Activated gamma-delta T cell treated with Interleukin-2 at 50 U/mL for 16 hours (primary cell): ENCODE data around the gene CCNY.

Experiments
- DNase-seq: peaks from one replicate; pipeline ENCODE4 v3.0.0-alpha.2; 2020

Gene CCNY

DNA sequence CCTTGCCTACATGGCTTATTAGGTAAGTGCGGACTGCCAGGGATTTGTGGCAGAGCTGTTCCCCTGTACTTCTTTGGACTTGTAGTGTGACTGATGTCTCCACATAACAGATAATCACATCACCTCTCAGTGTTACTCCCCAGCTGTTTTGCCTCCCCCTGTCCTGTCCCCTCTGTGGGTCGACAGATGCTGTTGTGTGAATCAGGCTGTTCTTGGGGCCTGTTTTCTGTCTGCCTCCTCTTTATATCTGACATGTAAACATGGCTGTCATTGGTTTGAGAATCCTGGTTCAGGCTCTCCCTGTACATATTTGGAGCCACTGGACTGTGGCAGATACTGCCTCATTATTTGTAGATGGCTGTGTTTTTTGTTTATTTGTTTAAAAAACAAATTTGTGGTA, 22.7 kb downstream of the CCNY start:
- no peak for DNase-seq

DNA sequence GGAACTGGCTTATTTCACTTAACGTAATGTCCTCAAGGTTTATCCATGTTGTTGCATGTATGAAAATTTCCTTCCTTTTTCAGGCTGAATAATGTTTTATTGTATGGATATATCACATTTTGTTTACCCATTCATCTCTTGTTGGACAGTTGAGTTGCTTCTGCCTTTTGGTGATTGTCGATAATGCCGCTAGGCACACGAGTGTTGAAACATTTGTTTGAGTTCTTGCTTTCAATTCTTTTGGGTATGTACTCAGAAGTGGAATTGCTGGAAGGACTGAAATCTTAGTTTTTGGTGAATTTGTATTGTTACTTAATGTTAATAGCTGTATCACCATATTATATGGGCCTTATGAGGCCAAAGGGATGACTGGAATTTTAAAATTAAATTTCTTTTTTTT, 23.6 kb downstream of the CCNY start:
- DNase-seq, result no peak

DNA sequence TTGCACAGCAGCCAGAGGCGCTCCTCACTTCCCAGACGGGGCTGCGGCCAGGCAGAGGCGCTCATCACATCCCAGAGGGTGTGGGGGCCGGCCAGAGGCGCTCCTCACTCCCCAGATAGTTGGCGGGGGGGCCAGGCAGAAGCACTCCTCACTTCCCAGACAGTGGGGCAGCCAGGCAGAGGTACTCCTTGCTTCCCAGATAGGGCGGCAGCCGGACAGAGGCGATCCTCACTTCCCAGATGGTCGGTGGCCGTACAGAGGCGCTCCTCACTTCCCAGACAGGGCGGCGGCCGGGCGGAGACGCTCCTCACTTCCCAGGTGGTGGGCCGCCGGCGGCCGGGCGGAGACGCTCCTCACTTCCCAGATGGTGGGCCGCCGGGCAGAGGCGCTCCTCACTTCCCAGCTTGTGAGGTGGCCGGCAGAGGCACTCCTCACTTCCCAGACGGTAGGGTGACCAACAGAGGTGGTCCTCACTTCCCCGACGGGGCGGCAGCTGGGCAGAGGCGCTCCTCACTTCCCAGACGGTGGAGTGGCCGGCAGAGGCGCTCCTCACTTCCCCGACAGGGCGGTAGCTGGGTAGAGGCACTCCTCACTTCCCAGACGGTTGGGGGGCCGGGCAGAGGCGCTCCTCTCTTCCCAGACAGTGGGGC, 26.5 kb downstream of the CCNY start:
- no peak for DNase-seq

DNA sequence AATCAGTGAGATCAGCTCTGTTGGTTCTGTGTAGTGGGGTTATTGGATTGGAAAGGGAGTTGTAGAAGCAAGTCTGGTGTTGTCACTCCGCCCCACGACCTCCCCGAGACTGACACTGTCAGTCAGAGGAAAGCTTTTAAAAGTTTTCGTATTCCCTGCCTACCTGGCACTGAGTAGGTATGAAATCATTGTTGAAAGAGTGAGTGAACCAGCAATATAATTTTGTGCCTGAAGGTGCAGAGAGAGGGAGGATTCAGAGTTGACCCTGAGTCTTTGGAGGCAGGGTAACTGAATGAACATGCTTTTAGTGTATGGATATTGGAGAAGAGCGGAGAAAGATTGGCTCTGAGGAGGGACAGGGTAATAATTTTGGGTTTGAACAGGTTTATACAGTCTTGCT, 27.3 kb downstream of the CCNY start:
- DNase-seq, result no peak

DNA sequence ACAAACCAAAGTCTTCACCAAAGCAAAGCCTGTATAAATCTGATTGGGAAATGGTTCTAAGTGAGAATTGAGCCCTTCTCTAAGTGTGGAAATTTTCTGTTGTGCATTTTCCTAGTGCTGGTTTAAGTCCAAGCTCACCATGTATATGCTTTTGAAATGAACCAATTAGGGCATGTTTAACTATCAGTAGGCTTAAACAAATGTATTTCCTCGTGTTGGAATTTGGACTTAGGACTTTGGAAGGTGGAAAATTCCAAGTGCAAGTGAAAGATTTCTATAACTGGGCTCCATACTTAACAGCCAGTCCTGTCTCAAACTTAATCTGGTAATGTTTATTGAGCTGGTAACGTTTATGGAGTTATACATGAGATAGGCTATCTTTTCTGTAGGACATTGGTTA, 28.5 kb downstream of the CCNY start:
- DNase-seq, result no peak

DNA sequence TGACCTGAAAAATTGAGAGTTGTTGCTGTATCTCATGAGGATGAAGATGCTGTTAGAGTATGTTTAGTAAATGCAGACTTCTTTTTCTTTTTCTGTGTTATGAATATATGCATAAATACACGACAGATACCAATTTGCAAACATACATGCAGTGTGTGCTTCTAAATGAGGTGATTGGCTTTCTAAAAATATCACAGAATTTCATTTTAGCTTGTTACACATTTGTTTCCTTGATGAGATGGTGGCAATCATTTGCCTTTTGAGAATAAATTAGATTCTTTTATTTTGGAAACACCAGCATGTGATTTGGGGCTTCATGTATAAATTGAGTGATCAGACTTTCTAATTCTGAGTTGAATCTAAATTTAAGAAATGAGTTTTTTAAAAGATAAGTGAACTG, 29.7 kb downstream of the CCNY start:
- DNase-seq, result no peak

DNA sequence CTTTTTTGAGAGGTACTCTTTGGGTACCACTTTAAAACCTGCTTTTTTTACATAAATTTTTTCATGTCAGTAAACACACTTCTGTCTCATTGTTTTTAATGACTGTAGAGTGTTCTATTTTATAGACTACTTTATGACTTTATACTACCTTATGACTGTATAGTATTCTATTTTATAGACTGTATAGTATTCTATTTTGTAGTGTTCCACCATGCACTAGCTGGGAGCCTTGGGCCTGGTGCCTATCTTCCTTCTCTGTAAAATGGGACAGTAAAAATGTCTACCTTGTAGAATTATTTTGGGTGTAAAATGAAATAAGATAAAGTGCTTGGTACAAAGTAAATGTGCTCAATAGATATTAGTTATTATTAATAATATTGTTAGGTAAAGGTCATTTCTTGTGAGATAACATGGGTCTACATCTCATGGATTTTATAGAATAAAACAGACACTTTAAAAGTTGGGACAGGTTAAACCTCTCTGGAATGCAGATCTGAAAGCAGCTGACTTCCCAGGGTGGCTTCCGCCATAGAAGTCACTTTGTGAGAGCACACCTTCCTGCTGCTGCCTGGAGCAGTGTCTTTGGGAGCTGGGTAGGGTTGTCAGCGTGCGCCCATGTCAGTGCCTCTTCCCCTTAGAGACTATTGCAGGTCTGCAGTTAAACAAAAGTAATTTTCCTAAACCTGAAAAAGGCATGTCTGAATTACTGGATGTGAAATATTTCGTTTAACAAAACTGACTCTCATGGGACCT, 31.0 kb downstream of the CCNY start:
- DNase-seq, result no peak

DNA sequence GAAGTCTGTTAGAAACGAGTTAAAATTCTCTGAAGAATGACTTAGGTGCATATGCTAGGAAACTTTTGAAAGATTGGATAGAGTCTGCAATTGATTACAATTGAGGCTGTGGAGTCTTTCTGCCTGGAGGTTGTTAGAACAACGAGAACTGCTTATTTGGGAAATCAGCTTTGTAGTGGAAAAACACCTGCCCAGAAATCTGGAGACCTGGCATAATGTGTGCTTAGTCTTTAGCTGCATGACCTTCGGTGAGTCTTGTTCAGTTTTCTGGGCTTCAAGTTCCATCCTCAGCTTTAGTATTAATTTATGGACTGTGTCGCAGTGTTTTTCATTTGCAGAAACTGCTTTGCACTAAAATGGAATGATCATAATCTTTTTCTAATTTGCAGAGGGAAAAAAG, 31.7 kb downstream of the CCNY start:
- no peak for DNase-seq

GRCh38 chr10:35368485-35369048, 32.3 kb downstream of the CCNY start:
- DNase-seq, result no peak

DNA sequence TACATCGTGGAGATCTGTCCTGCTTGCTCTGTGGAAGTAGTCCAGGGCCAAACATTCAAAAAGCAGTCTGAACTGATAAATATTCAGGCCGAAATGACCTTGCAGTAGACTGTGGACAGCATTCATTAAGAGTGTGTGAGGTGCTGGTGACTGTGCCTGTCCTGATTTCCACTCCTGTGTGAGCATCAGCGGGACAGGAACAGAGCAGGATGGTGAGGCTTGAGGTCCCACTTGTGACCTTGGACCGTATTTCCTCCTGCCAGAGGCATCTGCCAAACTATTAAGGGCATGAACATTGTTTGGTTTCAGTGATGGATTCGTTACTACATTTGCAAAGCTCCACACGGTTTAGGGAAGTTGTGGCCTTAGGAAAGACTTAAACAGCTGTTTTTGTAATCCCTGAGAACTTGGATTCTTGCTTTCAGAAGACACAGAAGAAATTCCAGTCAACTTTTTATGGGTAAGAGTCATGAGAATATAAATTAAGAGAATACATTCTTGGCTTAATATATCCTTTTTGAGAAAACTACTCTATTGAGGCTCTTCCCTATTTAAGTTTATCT, 32.8 kb downstream of the CCNY start:
- no peak for DNase-seq

DNA sequence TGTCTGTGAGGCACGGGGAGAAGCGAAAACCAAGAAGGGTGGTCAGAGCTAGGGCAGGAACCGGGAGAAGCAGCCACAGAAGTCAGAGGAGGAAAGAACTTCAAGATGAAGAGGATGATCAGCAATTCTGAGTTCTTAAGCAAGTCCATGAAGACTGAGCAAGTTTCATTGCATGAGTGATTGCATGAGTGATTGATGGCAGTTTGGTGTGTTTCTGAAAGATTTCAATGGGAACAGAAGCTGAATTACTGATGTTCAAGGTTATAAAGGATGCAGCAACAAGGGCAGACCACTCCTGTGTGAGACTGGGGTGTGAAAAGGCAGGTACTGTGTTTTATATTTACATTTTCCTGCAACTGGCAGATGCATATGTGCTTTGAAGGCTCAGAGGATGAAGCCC, 35.4 kb downstream of the CCNY start:
- DNase-seq, result no peak

DNA sequence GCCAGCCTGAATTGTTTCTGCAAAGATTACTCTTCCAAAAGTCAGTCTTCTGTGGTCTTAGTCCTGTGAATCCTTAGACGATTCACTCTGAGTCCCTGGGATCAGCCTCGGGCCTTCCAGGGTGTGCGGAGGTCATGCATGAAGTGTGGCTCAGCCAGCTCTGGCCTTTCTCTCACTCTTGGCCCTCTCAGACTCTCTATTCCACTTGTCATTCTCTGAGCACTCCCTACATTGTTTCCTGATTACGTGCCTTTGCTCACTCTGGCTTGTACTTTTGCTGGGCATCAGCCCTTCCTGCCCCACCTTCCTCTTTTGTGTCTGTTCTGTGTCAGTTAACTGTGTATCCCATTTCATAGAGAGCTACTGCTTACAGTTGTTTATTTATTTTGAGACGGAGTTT, 36.0 kb downstream of the CCNY start:
- no peak for DNase-seq

DNA sequence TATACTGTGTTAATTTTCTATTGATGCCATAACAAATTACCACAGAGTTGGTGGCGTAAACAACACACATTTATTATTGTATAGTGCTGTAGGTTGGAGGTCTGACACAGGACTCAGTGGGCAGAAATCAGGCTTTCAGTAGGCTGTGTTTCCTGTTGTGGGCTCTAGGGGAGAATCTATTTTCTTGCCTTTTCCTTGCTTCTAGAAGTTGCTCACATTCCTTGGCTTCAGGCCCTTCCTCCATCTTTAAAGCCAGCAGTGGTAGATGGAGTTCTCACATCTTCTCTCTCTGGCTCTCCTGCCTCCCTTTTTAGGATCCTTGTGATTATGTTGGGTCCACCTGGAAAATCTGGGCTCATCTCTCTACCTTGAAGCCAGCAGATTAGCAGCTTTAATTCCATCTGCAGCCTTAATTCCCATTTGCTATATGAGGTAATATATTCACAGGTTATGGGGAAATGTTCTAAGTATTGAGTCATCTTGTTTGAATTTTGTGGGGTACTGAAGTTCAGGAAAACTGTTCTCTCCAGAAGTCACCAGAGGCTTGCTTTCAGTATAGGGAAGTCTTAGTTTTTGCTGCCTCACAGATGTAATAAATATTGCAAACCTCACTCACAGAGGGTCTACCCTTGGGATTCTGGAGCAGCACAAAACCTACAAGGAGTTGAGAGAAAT, 38.9 kb downstream of the CCNY start:
- DNase-seq, result no peak

DNA sequence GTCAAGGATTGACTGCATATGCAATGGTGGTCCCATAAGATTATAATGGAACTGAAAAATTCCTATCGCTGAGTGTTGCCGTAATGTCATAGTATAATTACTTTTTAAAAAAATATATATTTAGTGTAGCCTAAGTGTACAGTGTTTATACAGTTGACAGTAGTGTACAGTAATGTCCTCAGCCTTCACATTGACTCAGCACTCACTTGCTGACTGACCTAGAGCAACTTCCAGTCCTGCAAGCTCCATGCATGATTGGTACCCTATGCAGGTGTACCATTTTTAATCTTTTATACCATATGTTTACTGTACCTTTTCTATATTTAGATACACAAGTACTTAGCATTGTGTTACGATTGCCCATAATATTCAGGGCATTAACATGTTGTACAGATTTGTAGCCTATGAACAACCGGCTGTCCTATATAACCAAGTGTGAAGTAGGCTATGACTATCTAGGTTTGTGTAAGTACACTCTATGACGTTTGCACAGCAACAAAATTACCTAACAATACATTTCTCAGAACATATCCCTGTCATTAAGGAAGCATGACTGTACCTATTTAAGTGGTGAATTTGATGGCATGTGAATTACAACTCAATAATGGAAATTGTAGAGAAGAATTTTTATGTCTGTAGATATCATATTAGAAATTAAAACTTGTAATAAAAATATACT, 40.9 kb downstream of the CCNY start:
- no peak for DNase-seq

GRCh38 chr10:35378541-35379210, 42.4 kb downstream of the CCNY start:
- no peak for DNase-seq

- DNase-seq, result no peak
Measured at GRCh38 chr10:35379226-35380137, 43.2 kb downstream of the CCNY start.

GRCh38 chr10:35382096-35382495, 45.8 kb downstream of the CCNY start:
- DNase-seq, result no peak

DNA sequence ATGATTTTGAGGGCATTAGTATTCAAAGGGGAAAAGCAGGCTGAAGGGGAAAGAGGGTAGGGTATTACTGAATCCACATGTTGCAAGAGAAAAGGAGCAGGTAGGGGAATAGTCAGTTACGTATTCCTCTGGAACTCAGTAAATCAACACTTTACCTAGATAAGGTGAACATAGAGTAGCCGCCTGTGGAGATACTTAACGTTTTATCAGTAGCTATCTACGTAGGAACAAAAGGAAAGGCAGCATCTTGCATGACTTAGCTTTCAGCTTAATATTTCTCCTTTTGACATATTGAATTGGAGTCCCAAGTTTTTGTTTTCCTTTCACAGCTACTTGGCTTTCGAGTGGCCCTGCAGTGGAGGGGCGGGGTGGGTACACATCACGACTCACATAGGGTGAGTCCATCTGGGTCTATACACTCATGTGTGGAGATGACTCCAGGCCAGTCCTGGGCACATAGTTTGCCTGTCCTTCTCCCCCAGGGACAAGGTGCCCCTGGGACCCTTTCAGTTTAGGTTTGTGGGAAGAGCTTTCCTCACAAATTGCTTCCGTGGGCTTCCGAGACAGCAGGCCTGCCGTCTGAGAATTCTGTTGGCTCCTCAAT, 48.1 kb downstream of the CCNY start:
- DNase-seq, result no peak

- DNase-seq, result no peak
Measured at GRCh38 chr10:35386594-35387174, 50.4 kb downstream of the CCNY start.

GRCh38 chr10:35387768-35388167, 51.5 kb downstream of the CCNY start:
- no peak for DNase-seq

- DNase-seq, result no peak
Measured at GRCh38 chr10:35388197-35388596, 51.9 kb downstream of the CCNY start.
